Measurements from ENCODE around the gene PTH2.

GRCh38 chr19:49420227-49420626, 3.0 kb downstream of the PTH2 start:
- TF ChIP-seq EZH2 (IDR thresholded peaks at IDR 0.05; ENCODE audit: borderline replicate concordance, low read length): no peak
- TF ChIP-seq CTCF (IDR thresholded peaks at IDR 0.05; ENCODE audit: low read length): no peak

Data from OCI-LY1 (cell line).